ENCODE data around the gene PHF3.

DNA sequence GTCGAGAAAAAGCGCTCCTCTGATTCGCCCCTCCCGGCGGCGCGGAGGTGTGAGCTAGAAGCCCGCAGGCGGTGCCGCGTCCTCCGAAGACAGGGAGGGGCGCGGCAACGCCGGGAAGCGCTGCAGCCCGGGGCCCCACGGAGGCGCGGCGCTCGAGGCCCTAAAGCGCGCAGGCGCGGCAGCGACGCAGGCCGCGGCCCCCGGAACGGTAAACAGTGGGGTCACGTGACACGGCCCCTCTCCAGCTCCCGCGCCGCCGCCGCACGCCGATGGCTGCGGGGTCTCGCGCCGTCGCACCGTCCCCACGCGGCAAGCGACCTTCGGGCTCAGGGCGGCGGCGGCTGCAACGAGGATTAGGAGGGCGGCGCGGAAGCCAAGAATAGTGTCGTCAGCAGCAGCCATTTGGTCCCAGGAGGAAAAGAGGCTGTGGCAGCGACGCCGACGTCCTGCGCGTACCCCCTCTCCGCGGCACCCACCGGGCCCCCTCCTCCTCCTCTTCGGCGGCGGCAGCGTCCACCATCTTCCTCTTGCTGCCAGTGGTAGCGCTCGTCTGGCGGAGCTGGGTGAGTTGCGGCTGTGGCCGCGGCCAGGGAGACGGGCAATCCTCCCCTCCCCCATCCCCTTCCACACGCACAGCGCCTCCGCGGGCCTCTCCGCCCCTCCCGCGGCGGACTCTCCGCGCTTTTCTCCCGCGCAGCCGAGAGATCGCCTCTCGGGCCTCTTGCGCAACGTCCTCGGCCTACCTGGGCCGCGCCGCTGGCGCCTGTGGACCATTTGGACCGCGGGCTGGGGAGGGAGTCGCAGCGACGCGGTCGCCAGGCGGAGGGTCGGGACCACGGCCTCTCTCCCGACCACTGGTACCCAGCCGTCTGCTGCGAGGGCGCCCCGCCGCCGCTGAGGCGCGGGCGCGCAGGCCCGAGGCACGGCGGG, at the start of gene PHF3:
- TF ChIP-seq, protein P1, sequence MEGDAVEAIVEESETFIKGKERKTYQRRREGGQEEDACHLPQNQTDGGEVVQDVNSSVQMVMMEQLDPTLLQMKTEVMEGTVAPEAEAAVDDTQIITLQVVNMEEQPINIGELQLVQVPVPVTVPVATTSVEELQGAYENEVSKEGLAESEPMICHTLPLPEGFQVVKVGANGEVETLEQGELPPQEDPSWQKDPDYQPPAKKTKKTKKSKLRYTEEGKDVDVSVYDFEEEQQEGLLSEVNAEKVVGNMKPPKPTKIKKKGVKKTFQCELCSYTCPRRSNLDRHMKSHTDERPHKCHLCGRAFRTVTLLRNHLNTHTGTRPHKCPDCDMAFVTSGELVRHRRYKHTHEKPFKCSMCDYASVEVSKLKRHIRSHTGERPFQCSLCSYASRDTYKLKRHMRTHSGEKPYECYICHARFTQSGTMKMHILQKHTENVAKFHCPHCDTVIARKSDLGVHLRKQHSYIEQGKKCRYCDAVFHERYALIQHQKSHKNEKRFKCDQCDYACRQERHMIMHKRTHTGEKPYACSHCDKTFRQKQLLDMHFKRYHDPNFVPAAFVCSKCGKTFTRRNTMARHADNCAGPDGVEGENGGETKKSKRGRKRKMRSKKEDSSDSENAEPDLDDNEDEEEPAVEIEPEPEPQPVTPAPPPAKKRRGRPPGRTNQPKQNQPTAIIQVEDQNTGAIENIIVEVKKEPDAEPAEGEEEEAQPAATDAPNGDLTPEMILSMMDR (IDR thresholded peaks at IDR 0.05): peak; percentile 55
- TF ChIP-seq POLR2AphosphoS5 (IDR thresholded peaks at IDR 0.05; ENCODE audit: low read depth, low read length): peak; percentile 71
